HG03520 (cell line): Measurements from ENCODE around the gene PRR5L.
"Not testable (repeated sequence)": the region's sequence is repeated elsewhere in the genome, so short reads cannot be mapped to it uniquely, and the experiment has no call there.

ENCODE experiments used
- ATAC-seq: cut with Tn5 transposase; IDR thresholded peaks from one replicate; pipeline ENCODE4 v1.9.1; 2021; ENCODE audit warnings: mild to moderate bottlenecking, moderate library complexity; ENCODE audit not compliant: unreplicated experiment

PRR5L gene

GRCh38 chr11:36488096-36488495 is 192.0 kb downstream of the PRR5L start:
- no peak for ATAC-seq

GRCh38 chr11:36490026-36490806 is 194.1 kb downstream of the PRR5L start:
- no peak for ATAC-seq

GRCh38 chr11:36492724-36493304 is 196.7 kb downstream of the PRR5L start:
- no peak for ATAC-seq

GRCh38 chr11:36493332-36493731 is 197.2 kb downstream of the PRR5L start:
- no peak for ATAC-seq

GRCh38 chr11:36498721-36499120 is 202.6 kb downstream of the PRR5L start:
- ATAC-seq: no peak

GRCh38 chr11:36499315-36499714 is 203.2 kb downstream of the PRR5L start:
- no peak for ATAC-seq

- peak; percentile 97 for ATAC-seq
Observed at GRCh38 chr11:36500315-36500721, 204.2 kb downstream of the PRR5L start.

GRCh38 chr11:36501236-36501635 is 205.1 kb downstream of the PRR5L start:
- no peak for ATAC-seq

GRCh38 chr11:36507824-36508489 is 211.9 kb downstream of the PRR5L start:
- no peak for ATAC-seq

GRCh38 chr11:36508743-36509142 is 212.7 kb downstream of the PRR5L start:
- no peak for ATAC-seq

- ATAC-seq: no peak
Observed at GRCh38 chr11:36509201-36509639, 213.1 kb downstream of the PRR5L start.

- peak; percentile 94 for ATAC-seq
Observed at GRCh38 chr11:36509694-36510593, 213.9 kb downstream of the PRR5L start, which contains the start of gene TRAF6. TSS of gene TRAF6 (minus strand) at chr11:36510272. CDS start at chr11:36501515, 8,757 bp downstream.

GRCh38 chr11:36510594-36510942 is 214.5 kb downstream of the PRR5L start:
- ATAC-seq: no peak

- not testable (repeated sequence) for ATAC-seq
Observed at GRCh38 chr11:36511062-36511461, 215.0 kb downstream of the PRR5L start.

GRCh38 chr11:36512016-36512415 is 215.9 kb downstream of the PRR5L start:
- no peak for ATAC-seq

GRCh38 chr11:36513965-36514364 is 217.9 kb downstream of the PRR5L start:
- ATAC-seq: no peak
